GM12875 (cell line): Measurements from ENCODE around the gene TFAP2D.

Experiments used
- H3K4me3 ChIP-seq: one replicate; pipeline ENCODE4 v1.5.1; 2011; ENCODE audit warnings: low read depth, low read length, control low read depth
- CTCF ChIP-seq: IDR thresholded peaks from 2 replicates; pipeline ENCODE4 v1.5.1; 2011; ENCODE audit warnings: low read depth, mild to moderate bottlenecking, control low read depth, inconsistent platforms, low read length, moderate library complexity, borderline replicate concordance; ENCODE audit not compliant: insufficient read depth

TFAP2D gene

GRCh38 chr6:50699051-50699775, 14.1 kb upstream of the TFAP2D start:
- no peak for TF ChIP-seq CTCF
- H3K4me3 ChIP-seq, result no peak overlapping the region

GRCh38 chr6:50706575-50706974, 6.8 kb upstream of the TFAP2D start:
- H3K4me3 ChIP-seq, result no peak overlapping the region

GRCh38 chr6:50707191-50707590, 6.1 kb upstream of the TFAP2D start:
- H3K4me3 ChIP-seq, result no peak overlapping the region
- TF ChIP-seq CTCF, result no peak

More at GRCh38 chr6:50706575-50706974, 6.8 kb upstream of the TFAP2D start:
- TF ChIP-seq CTCF, result no peak

- TF ChIP-seq CTCF, result no peak
- H3K4me3 ChIP-seq, result no peak overlapping the region
These were observed 5.5 kb upstream of the TFAP2D start for GRCh38 chr6:50707652-50708300.

GRCh38 chr6:50708664-50709365, 4.5 kb upstream of the TFAP2D start:
- no peak for TF ChIP-seq CTCF

GRCh38 chr6:50709366-50709734, 4.0 kb upstream of the TFAP2D start:
- no peak for TF ChIP-seq CTCF

More at GRCh38 chr6:50708664-50709365, 4.5 kb upstream of the TFAP2D start:
- no peak overlapping the region for H3K4me3 ChIP-seq

More at GRCh38 chr6:50709366-50709734, 4.0 kb upstream of the TFAP2D start:
- no peak overlapping the region for H3K4me3 ChIP-seq
